Thoracic aorta (tissue), 2 donors: ENCODE results near the gene ATP2B2. TPM values are rescaled to one million over a fixed set of nuclear protein-coding genes. Genes with fewer than 3 reads are reported as not detected.

Experiments
- ATAC-seq: fragments of 150-250 bp; one replicate; pipeline ENCODE4 v1.8.0; 2017; ENCODE audit warnings: low read depth; ENCODE audit not compliant: insufficient number of reproducible peaks, low FRiP score
- DNase-seq: peaks from one replicate; pipeline ENCODE4 v3.0.0-alpha.2; 2020; ENCODE audit warnings: low spot score
- H3K27ac ChIP-seq, 2 donors: fragments of 200-600 bp; sonication (generic); 1 replicate in 1 of 2; 2 replicates in 1 of 2; pipeline ENCODE4 v1.5.1; 2016; ENCODE audit warnings: mild to moderate bottlenecking in 2 of 2, moderate library complexity in 2 of 2
- H3K27me3 ChIP-seq: fragments of 200-600 bp; sonication (generic); replicated peaks from 2 replicates; pipeline ENCODE4 v1.6.0; 2016; ENCODE audit warnings: mild to moderate bottlenecking; ENCODE audit not compliant: insufficient read depth
- H3K36me3 ChIP-seq: fragments of 200-600 bp; sonication (generic); one replicate; pipeline ENCODE4 v1.5.1; 2016
- H3K4me1 ChIP-seq, 2 donors: fragments of 200-600 bp; sonication (generic); 1 replicate in 1 of 2; 2 replicates in 1 of 2; pipeline versions ENCODE4 v1.5.1 to v1.6.0; 2016; ENCODE audit warnings: low read depth in 2 of 2, mild to moderate bottlenecking in 1 of 2; ENCODE audit not compliant: control insufficient read depth in 1 of 2
- H3K4me3 ChIP-seq: fragments of 200-600 bp; sonication (generic); 2 replicates; pipeline ENCODE4 v1.5.1; 2016; ENCODE audit warnings: mild to moderate bottlenecking
- H3K9me3 ChIP-seq: fragments of 200-600 bp; sonication (generic); 2 replicates; pipeline ENCODE4 v1.5.1; 2016
- total RNA-seq, 2 donors: library from RNA; depleted of rRNA; stranded (reverse); fragments of >200 nt; gene quantifications; one replicate each; pipeline versions ENCODE4 v1.1.0 to v1.2.3, GENCODE V29; 2016
- TF ChIP-seq, protein P1 (sequence below): fragments of 200-600 bp; sonication (generic); IDR thresholded peaks from one replicate; pipeline ENCODE4 v1.5.1; 2019; ENCODE audit warnings: antibody characterized with exemption

Gene ATP2B2
- total RNA-seq, 2 donors from 2014 or later: not detected

- H3K9me3 ChIP-seq: no peaks in the 10 kb centered on the region
- no peak for DNase-seq
- H3K27me3 ChIP-seq: no peaks in the 10 kb centered on the region
- H3K4me1 ChIP-seq: no peaks in the 10 kb centered on the region
- TF ChIP-seq, protein P1, sequence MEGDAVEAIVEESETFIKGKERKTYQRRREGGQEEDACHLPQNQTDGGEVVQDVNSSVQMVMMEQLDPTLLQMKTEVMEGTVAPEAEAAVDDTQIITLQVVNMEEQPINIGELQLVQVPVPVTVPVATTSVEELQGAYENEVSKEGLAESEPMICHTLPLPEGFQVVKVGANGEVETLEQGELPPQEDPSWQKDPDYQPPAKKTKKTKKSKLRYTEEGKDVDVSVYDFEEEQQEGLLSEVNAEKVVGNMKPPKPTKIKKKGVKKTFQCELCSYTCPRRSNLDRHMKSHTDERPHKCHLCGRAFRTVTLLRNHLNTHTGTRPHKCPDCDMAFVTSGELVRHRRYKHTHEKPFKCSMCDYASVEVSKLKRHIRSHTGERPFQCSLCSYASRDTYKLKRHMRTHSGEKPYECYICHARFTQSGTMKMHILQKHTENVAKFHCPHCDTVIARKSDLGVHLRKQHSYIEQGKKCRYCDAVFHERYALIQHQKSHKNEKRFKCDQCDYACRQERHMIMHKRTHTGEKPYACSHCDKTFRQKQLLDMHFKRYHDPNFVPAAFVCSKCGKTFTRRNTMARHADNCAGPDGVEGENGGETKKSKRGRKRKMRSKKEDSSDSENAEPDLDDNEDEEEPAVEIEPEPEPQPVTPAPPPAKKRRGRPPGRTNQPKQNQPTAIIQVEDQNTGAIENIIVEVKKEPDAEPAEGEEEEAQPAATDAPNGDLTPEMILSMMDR: no peak
- no peak overlapping the region for H3K4me3 ChIP-seq
- no peak overlapping the region for H3K27ac ChIP-seq
- no peaks in the 10 kb centered on the region for H3K36me3 ChIP-seq
- no peak for ATAC-seq
Observed at GRCh38 chr3:10370429-10370828, 135.0 kb downstream of the ATP2B2 start.

DNA sequence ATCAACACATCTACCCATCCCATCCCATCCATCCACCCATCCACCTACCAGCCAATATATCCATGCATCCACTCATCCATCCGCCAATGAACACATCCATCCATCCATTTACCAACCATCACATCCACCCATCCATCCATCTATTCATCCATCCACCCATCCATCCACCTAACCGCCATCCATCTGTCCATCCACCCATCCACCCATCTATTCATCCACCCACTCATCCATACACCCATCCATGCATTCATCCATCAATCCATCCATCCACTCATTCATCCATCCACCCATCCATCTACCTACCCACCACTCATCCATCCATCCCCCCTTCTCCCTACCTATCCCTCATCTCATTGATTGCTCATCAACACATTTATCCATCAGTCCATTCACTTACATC, 136.9 kb downstream of the ATP2B2 start:
- Histone ChIP-seq H3K27ac (no peak overlapping the region), H3K4me3 (no peak overlapping the region), H3K27me3 (no peaks in the 10 kb centered on the region), H3K4me1 (no peaks in the 10 kb centered on the region), H3K36me3 (no peaks in the 10 kb centered on the region), H3K9me3 (no peaks in the 10 kb centered on the region)
- ATAC-seq (no peak), DNase-seq (no peak)
- TF ChIP-seq, protein P1: no peak

DNA sequence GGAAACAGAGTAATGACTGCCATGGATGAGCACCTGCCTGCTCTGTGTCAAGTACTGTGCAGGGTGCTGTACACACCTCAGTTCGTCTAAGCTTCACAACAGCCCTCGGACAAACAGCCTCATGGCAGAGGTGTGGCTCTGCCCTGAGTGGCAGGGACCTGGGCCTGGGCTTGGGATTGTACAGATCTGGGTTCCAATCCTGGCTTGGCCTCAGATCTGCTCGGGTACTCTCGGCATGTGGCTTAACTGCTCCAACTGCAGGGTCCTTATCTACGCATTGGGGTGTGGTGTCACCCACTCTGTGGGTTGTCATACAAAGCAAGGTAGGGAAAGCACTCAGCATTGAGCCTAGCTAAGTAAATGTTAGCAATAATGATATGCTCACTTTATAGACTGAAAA, 137.9 kb downstream of the ATP2B2 start:
- TF ChIP-seq, protein P1: no peak
- ATAC-seq: no peak
- Histone ChIP-seq H3K4me3 (no peak overlapping the region), H3K9me3 (no peaks in the 10 kb centered on the region), H3K27me3 (no peaks in the 10 kb centered on the region), H3K27ac (no peak overlapping the region), H3K4me1 (no peaks in the 10 kb centered on the region), H3K36me3 (no peaks in the 10 kb centered on the region)
- DNase-seq: no peak

DNA sequence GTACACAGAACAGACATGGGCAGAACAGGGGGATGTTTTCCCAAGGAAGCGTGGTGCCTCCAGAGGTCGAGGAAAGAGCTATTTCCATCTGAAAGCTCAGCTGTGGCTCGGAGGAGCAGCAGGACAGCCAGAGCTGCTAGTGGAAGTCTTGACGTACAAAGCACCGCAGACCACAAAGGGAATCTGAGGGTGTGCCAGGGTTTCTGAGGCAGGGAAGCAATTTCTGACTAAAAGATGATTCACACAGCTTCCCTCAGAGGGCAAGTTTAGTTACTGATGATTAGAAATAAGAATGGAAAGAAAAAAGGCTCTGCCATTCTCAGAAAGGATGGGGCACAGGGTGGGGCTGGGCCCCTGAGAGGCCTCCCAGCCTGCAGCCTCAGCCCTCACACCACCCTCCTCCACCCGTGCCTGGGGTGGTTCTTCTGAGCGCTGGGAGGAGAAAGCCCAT, 138.7 kb downstream of the ATP2B2 start:
- no peak for ATAC-seq

GRCh38 chr3:10365791-10366190, 139.6 kb downstream of the ATP2B2 start:
- Histone ChIP-seq H3K27me3 (no peaks in the 10 kb centered on the region), H3K36me3 (no peaks in the 10 kb centered on the region), H3K4me1 (no peaks in the 10 kb centered on the region), H3K9me3 (no peaks in the 10 kb centered on the region), H3K4me3 (no peak overlapping the region), H3K27ac (no peak overlapping the region)
- TF ChIP-seq, protein P1: no peak
- no peak for DNase-seq
- no peak for ATAC-seq

More for the DNA sequence above, 138.7 kb downstream of the ATP2B2 start:
- H3K27me3 ChIP-seq: no peaks in the 10 kb centered on the region
- TF ChIP-seq, protein P1: no peak
- H3K4me1 ChIP-seq: no peaks in the 10 kb centered on the region
- no peaks in the 10 kb centered on the region for H3K9me3 ChIP-seq
- H3K36me3 ChIP-seq: no peaks in the 10 kb centered on the region
- H3K4me3 ChIP-seq: no peak overlapping the region
- H3K27ac ChIP-seq: no peak overlapping the region
- DNase-seq: no peak
